ENCODE data around the gene VWC2. TPM values are rescaled to one million over a fixed set of nuclear protein-coding genes. Genes with fewer than 3 reads are reported as not detected.

VWC2 gene
- total RNA-seq, 1 experiment from 2014 or later, result not detected

DNA sequence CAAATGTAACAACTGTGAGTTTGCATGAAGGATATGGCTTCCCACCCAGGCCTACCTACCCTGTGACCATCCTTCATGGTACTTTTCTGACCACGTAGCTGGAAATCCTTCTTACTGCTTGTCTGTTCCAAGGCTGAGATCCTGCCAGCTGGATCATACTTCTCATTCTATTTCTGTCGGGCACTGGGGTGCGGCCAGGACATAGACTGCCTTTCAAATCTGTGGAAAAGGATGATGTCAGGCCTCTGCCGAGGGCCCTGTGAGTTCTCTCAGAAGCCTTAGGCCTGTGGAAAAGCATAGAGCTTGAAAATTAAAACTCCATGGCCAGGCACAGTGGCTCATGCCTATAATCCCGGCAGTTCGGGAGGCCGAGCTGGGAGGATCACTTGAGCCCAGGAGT, 10.0 kb downstream of the VWC2 start:
- no peak for DNase-seq (ENCODE audit: low read depth)

DNA sequence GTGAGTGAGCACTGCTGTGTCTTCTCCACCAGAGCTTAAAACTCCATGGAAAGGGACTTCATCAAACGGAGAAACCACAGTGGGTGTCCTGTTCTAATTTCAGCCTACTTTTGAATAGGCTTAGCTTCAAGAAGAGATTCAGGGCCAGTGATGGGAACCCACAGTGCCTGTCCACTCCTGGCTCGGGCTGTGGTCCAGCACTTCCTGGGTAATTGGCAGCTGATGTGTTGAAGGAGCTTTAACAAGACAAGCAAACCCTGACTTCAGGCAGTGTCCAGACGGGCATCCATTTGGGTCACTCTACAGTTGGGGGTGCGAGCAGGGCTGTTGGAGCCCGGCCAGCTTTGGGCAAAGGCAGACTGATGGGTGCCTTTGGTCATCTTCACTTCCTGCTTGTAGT, 14.5 kb downstream of the VWC2 start:
- DNase-seq (ENCODE audit: low read depth), result no peak

DNA sequence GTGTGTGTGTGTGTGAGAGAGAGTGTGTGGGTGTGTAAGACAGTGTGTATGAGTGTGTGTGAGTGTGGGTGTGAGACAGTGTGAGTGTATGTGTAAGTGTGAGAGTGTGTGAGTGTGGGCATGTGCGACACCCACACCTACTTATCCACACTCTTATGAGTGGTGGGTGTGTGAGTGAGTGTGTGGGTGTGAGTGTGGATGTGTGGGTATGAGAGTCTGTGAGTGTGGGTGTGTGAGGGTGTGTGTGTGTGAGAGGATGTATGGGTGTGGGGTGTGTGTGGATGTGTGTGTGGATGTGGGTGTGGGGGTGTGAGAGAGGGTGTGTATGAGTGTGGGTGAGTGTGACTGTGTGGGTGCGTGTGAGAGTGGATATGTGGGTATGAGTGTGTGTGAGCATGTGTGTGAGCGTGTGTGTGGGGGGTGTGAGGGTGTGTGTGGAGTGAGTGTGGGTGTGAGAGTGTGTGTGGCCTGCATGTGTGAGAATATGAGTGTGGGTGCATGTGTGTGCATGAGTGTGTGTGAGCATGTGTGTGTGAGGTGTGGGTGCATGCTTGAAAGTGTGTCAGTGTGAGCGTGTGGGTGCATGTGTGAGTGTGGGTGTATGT, 15.1 kb downstream of the VWC2 start:
- DNase-seq (ENCODE audit: low read depth), result no peak

DNA sequence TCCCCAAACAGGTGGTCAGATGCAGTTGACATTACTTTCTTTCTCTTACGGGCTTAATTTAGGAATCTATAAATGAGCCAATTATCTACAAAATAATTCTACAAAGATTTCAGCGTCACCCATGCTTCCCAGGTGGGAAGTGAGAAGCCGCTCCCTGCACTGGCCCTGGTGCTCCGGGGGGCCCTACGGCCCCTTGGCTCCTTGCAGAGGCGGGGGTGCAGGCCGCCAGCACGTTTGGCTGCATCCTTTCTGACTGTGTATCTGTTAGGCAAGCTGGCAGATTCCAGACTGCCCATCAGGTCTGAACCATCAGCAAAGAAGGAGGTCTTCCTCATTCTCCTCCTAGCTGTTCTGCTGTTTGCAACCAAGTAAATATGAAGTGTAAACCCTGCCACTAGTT, 16.3 kb downstream of the VWC2 start:
- DNase-seq (ENCODE audit: low read depth), result no peak

DNA sequence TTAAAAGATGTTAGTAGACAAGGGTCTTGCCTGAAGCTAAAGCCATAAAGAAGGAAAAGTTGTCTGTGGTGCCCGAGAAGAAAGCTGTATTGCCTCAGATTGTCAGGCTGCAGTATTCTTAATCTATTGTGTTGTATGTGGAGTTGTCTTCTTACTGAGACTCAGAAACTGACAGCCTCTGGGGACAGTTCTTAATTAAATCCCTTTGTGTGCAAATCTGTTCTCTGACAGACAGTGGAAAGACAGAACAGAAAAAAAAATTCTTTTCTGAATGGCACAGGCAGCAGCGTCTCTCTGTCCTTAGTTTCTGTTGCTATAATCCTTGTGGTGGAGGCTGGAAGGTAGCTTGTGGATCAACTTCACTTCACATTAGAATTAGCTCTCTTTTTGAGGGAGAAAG, 16.8 kb downstream of the VWC2 start:
- no peak for DNase-seq (ENCODE audit: low read depth)

DNA sequence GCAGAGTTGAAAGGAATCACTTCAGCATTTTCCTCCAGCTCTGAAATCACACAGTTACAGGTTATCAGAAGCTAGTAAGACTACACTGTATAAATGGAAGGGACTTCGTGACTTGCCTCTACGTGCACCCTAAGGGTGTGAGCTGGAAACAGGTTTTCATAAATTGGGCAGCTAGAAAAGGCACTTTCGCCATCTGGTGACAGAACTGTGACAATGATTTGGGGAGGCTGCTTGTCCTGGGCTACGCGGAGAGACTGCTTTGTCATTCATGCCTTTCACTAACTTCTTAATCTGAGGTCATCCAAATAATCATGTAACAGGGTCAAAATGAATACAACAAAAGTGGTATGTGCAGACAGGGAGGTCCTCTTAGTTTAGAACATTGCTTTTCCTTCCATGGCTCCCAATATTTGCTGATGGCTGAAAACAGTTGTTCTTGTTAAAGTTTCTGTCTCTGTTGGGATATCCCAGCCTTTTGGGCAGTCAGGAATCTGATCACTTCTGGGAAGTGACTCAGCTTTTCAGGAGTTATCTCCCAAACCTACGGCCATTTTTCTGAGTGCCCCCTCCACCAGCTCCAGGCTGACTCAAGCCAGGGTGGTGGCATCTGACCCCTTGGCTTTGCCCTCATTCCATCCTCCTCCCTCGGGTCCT, 17.8 kb downstream of the VWC2 start:
- DNase-seq (ENCODE audit: low read depth), result no peak

DNA sequence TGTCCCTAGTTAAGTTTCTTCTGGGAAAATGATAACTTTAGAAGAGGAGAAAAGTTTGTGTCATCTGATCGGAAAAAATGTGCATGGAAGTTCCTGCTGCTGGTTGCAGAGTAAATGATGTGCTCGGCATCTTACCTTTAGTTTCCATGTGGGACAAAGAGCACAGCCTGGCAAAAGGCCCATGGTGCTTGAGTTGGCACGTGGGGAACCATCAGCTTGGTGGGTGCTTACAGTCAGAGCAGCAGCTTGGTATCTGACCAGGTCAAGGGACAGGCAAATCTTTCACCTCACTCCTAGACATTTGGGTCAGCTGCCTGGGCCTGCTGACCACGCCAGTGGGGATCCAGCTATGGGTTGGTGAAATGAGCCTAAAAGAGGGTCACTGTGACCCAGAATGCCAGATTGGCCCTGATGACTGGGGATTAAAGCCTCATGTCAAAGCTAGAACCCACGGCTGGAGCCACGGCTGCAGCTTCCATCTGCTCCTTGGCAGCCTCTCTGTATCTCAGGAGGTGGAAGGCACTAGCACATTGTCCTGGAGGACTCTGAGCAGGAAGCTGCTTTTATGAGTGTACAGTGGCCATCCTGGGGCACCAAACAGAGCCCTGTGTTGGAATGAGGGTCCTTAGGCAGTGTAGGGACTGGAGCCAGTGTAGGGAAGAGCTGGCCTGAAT, 24.7 kb downstream of the VWC2 start:
- no peak for DNase-seq (ENCODE audit: low read depth)

DNA sequence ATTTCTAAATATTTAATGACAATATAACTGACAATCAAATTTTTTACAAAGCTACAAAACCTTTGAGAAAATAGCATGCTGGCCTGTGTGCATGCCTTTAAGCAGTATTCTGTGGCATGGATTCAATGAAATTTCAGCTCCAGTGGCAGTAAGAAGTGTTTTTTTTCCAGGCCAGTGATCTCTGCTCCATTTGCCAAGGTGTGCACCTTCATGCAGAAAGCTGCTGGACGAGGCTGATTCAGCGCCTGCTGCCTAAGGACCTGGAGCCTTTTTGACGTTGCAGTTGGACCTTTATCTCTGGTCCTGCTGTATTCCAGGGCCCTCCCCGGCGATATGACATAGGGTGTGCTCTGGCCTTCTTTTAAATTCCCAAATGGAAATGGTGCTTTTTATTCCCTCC, 26.6 kb downstream of the VWC2 start:
- DNase-seq (ENCODE audit: low read depth), result no peak

DNA sequence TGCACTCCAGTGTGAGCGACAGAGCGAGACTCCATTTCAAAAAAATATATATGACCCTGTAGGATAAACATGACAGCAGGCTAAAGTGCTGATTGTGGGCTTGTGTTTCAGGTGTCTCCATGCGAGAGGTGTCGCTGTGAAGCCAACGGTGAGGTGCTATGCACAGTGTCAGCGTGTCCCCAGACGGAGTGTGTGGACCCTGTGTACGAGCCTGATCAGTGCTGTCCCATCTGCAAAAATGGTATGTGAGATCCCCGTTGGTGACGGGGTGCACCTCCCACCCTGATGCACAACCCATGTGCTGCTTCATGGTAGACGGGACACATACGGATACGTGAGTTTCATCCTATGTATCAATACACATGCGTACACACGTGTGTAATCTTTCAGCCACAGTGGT, 29.2 kb downstream of the VWC2 start:
- no peak for DNase-seq (ENCODE audit: low read depth)

DNA sequence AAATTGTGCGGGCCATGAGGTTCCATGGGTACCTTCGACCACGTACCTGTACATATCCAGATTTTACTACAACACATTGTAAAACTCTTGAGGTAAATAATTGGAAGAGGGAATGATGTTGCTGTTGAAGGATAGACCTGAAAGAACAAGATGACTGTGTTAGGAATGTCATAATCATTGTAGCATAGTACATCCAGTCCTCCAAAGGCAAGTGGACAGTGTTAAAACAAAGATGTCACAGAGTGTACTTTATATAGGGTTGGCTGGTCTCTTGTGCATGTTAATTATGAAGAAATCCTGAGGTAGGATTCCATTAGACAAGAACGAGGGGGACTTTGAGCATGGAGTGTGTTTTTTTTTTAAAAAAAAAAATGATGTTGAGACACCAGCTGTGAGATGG, 30.4 kb downstream of the VWC2 start:
- DNase-seq (ENCODE audit: low read depth), result no peak

DNA sequence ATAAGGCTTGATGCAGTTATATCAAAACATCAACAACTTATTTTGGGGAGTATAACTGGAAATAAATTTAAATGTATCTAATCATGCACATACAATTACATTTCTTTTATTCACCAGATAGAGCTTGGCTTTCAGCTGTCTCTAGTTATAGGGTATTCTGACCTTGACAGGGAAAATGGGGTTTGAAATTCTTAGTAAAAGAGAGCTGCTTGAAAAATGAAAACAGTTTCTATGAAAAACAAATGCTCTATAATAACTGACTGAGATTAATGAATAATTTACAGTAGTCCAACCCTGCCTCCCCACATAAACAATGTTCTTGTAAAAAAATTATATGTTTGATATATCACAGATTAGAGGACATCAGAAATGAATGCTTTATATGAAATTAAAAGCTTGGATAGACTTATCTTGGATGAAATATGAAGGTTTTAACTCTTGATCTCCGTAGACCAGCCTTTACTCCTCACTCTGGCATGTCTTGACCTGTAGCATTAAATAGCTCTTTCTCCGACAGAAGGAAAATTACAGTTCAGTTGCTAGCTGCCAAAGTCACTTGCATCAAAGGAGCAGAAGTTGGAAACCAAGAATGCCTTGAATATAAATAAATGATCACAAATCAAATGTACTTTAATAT, 32.1 kb downstream of the VWC2 start:
- no peak for DNase-seq (ENCODE audit: low read depth)

DNA sequence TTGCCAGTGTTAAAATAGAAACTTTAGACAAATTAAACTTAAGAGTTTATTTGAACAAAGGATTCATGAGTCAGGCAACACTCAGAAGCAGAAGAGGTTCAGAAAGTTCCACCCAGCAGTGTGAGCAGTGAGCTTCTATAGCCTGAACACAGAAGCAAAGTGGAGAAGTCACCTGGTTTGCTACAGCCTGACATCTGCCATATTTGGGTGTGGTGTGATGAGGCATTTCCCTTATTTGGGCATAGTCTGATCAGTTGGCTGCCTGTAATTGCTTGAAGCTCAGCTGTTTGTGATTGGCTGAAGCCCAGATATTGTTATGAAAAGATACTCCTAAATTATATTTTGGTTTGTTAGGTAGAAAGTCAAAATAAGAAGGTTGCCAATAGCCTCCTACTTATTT, 39.1 kb downstream of the VWC2 start:
- no peak for DNase-seq (ENCODE audit: low read depth)

DNA sequence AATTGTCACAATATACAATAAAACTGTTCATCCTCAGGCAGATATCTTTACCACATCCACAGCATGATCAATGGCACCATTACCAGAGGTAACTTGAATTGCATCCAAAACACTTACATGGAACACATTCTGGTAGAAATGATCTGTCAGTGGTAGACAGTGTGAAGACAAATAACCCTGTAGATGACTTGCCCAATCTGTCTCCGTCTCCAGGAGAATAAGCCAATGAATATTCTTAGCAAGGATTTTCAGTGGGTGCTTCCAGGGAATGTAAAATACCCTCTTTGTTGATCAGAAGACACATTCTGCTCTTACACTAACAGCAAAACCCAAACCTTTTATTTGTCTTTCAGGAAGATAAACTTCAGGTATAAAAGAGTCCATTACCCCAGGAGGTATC, 43.8 kb downstream of the VWC2 start:
- no peak for DNase-seq (ENCODE audit: low read depth)

DNA sequence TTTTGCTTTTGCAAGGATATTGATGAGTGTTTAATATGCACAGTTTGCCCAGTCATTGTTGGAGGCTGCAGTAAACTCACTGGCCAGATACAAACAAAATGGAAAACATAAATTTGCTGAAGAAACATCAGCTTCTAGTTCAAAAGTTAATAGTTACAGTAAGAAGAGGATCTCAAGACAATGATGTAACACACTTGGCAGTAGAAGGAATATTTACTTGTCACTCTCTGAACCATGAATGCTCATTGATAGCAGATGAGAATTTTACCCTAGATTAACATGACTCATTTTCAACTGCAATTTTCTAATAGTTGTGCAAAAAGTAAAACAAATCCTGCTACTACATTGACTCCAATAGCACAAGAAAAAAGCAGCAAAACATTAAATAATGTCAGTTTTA, 47.7 kb downstream of the VWC2 start:
- no peak for DNase-seq (ENCODE audit: low read depth)

DNA sequence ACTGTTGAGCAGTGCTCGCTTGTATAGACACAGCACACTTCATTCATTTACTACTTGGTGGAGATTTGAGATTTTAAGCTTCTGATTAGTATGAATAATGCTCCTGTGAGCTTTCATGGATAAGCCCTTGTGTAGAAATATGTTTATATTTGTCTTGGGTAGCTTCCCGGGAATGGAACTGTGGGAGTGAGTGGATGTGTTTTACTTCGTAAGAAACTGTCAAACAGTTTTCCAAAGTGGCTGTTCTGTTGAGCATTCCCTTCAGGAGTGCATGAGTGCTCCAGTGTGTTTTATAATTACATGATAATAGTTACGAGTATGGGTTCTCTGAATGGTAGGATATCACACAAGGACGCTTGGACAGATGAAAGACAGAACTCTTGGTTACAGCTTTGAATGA, 49.4 kb downstream of the VWC2 start:
- DNase-seq (ENCODE audit: low read depth), result no peak

DNA sequence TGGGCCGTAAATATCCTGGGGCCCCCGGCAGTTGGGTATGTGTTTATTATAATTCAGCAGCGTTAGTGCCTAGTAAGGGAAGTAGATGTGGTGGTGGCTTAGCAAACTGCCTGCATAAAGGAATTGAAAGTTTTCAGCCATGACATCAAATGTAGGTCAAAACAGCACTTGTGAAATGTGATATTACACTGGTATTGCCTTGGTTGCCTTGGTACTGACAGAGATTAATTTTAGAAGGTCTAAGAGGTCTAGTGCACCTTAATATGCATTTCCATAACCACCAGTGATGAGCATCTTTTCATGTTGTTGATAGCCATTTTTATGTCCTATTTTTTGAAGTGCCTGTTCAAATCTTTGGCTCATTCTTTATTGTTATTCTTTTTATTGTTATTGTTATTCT, 50.1 kb downstream of the VWC2 start:
- DNase-seq (ENCODE audit: low read depth), result no peak

DNA sequence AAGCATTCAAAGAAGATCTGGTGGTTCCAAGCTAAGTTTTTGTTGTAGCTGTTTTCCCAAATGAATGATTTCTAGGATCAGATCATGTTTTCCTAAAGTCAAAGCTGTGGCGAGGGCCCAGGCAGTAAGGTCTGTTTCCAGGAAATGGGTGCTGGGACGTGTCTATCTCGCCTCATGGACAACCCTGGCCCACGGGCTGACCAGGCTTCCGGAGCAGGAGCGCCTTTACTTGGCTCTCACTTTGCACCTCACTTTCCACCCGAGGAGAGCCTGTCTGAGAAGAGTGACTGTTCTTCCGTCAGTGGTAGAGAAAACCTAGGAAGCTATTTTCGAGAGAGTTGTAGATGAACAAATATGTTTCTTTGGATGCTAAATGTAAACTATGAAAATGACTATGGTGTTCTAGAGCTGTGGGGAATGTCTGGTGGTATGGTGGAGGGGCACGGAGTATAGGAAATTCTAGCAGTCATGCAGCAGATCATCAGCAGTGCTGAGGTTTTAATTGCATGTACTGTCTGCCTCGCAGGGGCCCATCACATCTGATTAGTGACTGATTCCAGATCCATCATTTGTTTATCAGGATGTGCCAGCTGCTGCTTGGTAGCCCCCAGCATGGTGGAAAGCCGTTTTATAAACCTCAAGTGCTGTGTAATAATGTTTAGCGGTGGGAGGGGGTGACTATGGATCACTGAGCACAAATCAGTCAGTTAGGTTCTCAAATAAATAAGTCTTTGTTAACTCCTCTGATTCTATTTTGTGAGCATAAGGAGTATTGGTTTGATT, 66.6 kb downstream of the VWC2 start:
- no peak for DNase-seq (ENCODE audit: low read depth)

DNA sequence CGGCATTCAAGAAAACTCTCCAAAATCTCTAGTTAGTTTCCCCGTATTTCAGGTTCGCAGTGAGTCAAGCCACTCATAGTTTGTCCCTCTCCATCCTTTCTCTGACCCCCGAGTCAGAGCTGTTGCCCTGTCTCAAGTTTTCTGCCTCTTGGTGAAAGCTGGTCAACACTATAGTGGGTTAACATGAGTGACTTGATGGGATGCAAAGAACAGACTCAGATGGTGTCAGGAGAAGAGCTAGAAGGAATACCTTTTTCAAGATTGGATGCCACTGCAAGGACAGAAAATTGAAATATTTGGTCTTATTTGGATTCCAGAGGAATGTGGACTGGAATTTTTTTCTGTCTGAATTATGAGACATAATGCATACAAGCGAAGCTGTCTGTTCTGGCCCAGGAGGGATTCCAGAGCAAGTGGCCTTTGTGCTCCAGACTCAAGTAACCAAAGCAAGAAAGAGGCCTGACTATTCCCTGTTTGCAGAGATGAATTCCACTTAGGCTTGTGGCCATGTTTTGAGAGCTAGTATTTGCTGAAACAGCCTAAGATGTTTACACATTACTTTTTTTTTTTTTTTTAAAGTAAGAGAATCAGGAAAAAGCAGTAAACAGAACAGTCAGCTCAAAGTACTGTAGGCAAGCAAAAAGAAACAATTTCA, 67.4 kb downstream of the VWC2 start:
- no peak for DNase-seq (ENCODE audit: low read depth)

DNA sequence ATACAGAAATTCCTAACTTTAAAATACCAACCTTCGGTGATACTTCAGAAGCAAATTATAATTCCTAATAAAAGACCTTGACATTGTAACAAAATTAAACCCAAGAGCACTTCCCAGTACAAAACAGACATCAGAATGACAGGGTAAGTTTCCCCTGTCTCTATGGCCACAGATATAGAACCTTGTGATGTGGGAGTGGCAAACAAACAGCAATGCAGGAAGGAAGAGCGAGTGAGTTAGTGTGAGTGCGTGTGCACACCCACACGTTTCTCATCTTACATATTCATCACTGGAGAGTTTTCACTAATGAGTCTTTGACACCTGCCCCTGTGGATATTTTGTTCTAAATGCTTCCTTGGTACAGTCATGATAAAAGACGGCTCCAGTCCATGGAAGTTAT, 72.2 kb downstream of the VWC2 start:
- no peak for DNase-seq (ENCODE audit: low read depth)

DNA sequence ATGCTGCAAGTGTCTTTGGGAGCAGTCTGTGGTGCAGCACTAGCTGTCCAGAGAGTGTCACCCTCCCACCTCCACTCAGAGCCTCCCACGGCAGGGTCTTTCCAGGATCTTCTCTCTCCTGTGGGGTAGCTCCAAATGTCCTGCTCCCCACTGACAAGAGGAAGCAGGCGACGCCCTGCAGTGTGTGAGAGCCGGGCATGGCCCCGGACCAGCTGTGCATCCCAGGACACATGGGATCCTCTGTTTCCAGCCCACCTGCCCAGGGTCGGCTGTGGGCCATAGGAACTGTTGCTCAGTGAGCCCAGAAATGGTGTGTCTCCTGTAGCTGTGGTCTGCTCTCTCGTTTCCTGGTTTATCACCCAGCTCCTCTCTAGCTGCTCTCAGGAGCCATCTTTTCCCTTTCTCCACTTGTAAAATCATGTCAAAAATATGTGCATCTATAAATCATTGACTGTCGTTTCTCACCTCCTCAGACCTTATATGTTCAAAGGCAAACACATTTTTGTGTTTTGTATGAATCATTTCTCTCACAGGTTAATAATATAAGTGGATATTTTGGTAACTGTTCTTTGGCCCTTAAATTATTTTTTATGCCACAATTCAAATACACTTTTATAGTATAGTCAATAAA, 74.9 kb downstream of the VWC2 start:
- DNase-seq (ENCODE audit: low read depth), result no peak

DNA sequence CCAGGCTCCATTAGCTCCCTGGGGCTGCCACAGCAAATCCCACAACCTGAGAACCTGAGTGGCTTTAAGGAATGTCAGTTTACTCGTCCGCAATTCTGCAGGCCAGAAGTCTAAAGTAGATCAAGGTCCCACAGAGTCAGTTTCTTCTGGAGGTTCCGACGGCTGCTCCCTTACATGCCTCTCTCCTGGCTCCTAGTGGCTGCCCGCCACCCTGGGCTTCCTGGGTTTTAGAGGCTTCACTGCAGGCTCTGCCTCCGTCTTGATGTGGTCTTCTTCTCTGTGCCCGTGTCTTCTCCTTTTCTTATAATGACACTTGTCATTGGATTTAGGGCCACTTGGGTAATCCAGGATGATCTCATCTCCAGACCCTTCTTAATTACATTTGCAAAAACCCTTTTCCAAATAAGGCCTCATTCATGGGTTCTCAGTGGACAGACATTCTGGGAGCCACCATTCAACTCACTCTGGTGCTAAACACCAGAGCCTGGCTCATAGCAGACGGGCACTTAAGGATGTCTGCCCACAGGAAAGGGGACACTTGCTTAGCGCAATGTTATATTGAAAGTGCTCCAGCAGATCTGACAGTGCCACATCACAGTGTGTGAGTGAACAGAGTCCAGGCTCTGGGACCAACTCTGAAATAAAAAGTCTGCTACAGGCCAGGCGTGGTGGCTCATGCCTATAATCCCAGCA, 77.6 kb downstream of the VWC2 start:
- DNase-seq (ENCODE audit: low read depth), result no peak

All from Daoy (cell line).